H1 (cell line): ENCODE data around the gene RNU6-1. TPM values are rescaled to one million over a fixed set of nuclear protein-coding genes. Genes with fewer than 3 reads are reported as not detected.
A peak's percentile ranks its signal among the peaks of the same experiment; 100 is the strongest.

Source experiments
- CTCF ChIA-PET: fragments of 300-600 bp; sonication (Branson Sonifier 250); formaldehyde crosslinking; loops from one replicate; lab custom pipeline; 2021; ENCODE audit not compliant: partially characterized antibody; lab: Charles Lee
- POLR2A ChIA-PET: fragments of 300-600 bp; sonication (Branson Sonifier 250); formaldehyde crosslinking; loops from one replicate; lab custom pipeline; 2021; ENCODE audit warnings: inconsistent platforms; ENCODE audit not compliant: partially characterized antibody; lab: Charles Lee
- DNase-seq, 2 experiments: peaks; one replicate each; pipeline versions ENCODE4 v3.0.0 to v3.0.0-alpha.2; 2010 to 2022; ENCODE audit warnings: low spot score in 2 of 2, low read depth in 1 of 2, mixed read lengths in 1 of 2
- FAIRE-seq: peaks from 2 replicates; lab custom pipeline; 2011; peaks lifted over from hg19 to GRCh38; lab: Jason Lieb, UNC
- H2AFZ ChIP-seq: 2 replicates; pipeline ENCODE4 v1.8.1; 2012; ENCODE audit warnings: low read length, inconsistent platforms
- H2AK5ac ChIP-seq: 2 replicates; pipeline ENCODE4 v1.6.1; 2013; ENCODE audit warnings: low read depth, low read length
- H2BK120ac ChIP-seq: replicated peaks from 2 replicates; pipeline ENCODE3; 2013; ENCODE audit warnings: low read depth, low read length, inconsistent platforms
- H2BK12ac ChIP-seq: 2 replicates; pipeline ENCODE4 v1.6.1; 2013; ENCODE audit warnings: low read depth, low read length
- H2BK15ac ChIP-seq: 2 replicates; pipeline ENCODE4 v1.6.1; 2013; ENCODE audit warnings: low read length
- H2BK20ac ChIP-seq: 2 replicates; pipeline ENCODE4 v1.6.1; 2013; ENCODE audit warnings: low read length
- H2BK5ac ChIP-seq: 2 replicates; pipeline ENCODE4 v1.6.1; 2013; ENCODE audit warnings: low read depth, low read length
- H3K14ac ChIP-seq: 2 replicates; pipeline ENCODE4 v1.6.1; 2013; ENCODE audit warnings: inconsistent platforms; ENCODE audit not compliant: insufficient read length
- H3K18ac ChIP-seq: 2 replicates; pipeline ENCODE4 v1.6.1; 2013; ENCODE audit warnings: low read length; ENCODE audit errors: extremely low read depth
- H3K23ac ChIP-seq: 2 replicates; pipeline ENCODE4 v1.6.1; 2013; ENCODE audit warnings: inconsistent platforms; ENCODE audit not compliant: insufficient read length
- H3K23me2 ChIP-seq: 2 replicates; pipeline ENCODE4 v1.6.1; 2013; ENCODE audit warnings: low read depth, low read length
- H3K27ac ChIP-seq: 2 replicates; pipeline ENCODE4 v1.6.1; 2011; ENCODE audit warnings: low read depth, low read length, inconsistent platforms
- H3K27me3 ChIP-seq, 4 experiments: replicated peaks in 1 of 4; 1 replicate in 1 of 4; 2 replicates in 3 of 4; pipeline versions ENCODE4 v1.6.1 to v1.8.1; 2011 to 2013; ENCODE audit warnings: low read length in 3 of 4, mild to moderate bottlenecking in 3 of 4, inconsistent platforms in 2 of 4, mixed read lengths in 2 of 4, moderate library complexity in 1 of 4; ENCODE audit not compliant: control insufficient read depth in 3 of 4, insufficient read depth in 3 of 4; ENCODE audit errors: extremely low read depth in 1 of 4
- H3K36me3 ChIP-seq, 4 experiments: 2 replicates each; pipeline versions ENCODE4 v1.6.1 to v1.8.1; 2011 to 2013; ENCODE audit warnings: mild to moderate bottlenecking in 4 of 4, low read length in 3 of 4, moderate library complexity in 2 of 4, control low read depth in 1 of 4, inconsistent platforms in 1 of 4; ENCODE audit not compliant: insufficient read depth in 4 of 4, control insufficient read depth in 2 of 4
- H3K4ac ChIP-seq: replicated peaks from 2 replicates; pipeline ENCODE3; 2013; ENCODE audit warnings: low read length, low read depth, mixed read lengths, inconsistent platforms; ENCODE audit not compliant: insufficient read length
- H3K4me1 ChIP-seq, 4 experiments: replicated peaks in 1 of 4; 1 replicate in 1 of 4; 2 replicates in 3 of 4; pipeline versions ENCODE4 v1.6.1 to v1.8.1; 2011 to 2013; ENCODE audit warnings: low read length in 3 of 4, inconsistent platforms in 2 of 4, mixed read lengths in 1 of 4; ENCODE audit not compliant: insufficient read depth in 4 of 4, control insufficient read depth in 3 of 4
- H3K4me2 ChIP-seq, 2 experiments: 2 replicates each; pipeline versions ENCODE4 v1.6.1 to v1.8.1; 2011 to 2013; ENCODE audit warnings: low read depth in 2 of 2, low read length in 2 of 2, control low read depth in 1 of 2, inconsistent platforms in 1 of 2, mild to moderate bottlenecking in 1 of 2; ENCODE audit not compliant: insufficient read depth in 1 of 2
- H3K4me3 ChIP-seq, 4 experiments: fragments of 200-600, 300-600 bp in 1 of 4; sonication (generic), shearing (Covaris generic), sonication (Bioruptor Twin) in 1 of 4; 2 replicates each; pipeline versions ENCODE4 v1.5.1 to v1.8.1; 2011 to 2016; ENCODE audit warnings: low read length in 4 of 4, low read depth in 3 of 4, control low read depth in 2 of 4, inconsistent platforms in 2 of 4, mild to moderate bottlenecking in 2 of 4, mixed read lengths in 1 of 4, moderate library complexity in 1 of 4; ENCODE audit not compliant: insufficient read depth in 2 of 4; ENCODE audit errors: extremely low read depth in 1 of 4
- H3K56ac ChIP-seq: replicated peaks from 2 replicates; pipeline ENCODE3; 2013; ENCODE audit warnings: low read depth, mild to moderate bottlenecking, mixed read lengths, low read length, inconsistent platforms; ENCODE audit not compliant: insufficient read length
- H3K79me1 ChIP-seq: 2 replicates; pipeline ENCODE4 v1.6.1; 2013; ENCODE audit warnings: low read depth, low read length, control low read depth
- H3K79me2 ChIP-seq, 2 experiments: 2 replicates each; pipeline versions ENCODE4 v1.6.1 to v1.8.1; 2012 to 2013; ENCODE audit warnings: low read length in 2 of 2, mild to moderate bottlenecking in 2 of 2, inconsistent platforms in 1 of 2; ENCODE audit not compliant: insufficient read depth in 2 of 2, control insufficient read depth in 1 of 2
- H3K9ac ChIP-seq, 4 experiments: replicated peaks in 1 of 4; 1 replicate in 1 of 4; 2 replicates in 3 of 4; pipeline versions ENCODE4 v1.6.1 to v1.8.1; 2011 to 2013; ENCODE audit warnings: low read depth in 3 of 4, low read length in 3 of 4, control low read depth in 2 of 4, mild to moderate bottlenecking in 2 of 4, moderate library complexity in 2 of 4, inconsistent platforms in 1 of 4; ENCODE audit errors: extremely low read depth in 1 of 4
- H3K9me3 ChIP-seq, 2 experiments: 2 replicates each; pipeline versions ENCODE4 v1.6.1 to v1.8.1; 2012 to 2013; ENCODE audit warnings: mild to moderate bottlenecking in 2 of 2, moderate library complexity in 2 of 2, control low read depth in 1 of 2, inconsistent platforms in 1 of 2, low read depth in 1 of 2, low read length in 1 of 2, mixed read lengths in 1 of 2; ENCODE audit not compliant: insufficient read depth in 2 of 2
- H4K20me1 ChIP-seq, 2 experiments: replicated peaks in 1 of 2; 2 replicates each; pipeline versions ENCODE3 to v1.8.1; 2011 to 2013; ENCODE audit warnings: inconsistent platforms in 2 of 2, low read length in 2 of 2, mild to moderate bottlenecking in 1 of 2; ENCODE audit not compliant: insufficient read depth in 2 of 2, control insufficient read depth in 1 of 2
- H4K5ac ChIP-seq: 2 replicates; pipeline ENCODE4 v1.6.1; 2013; ENCODE audit warnings: low read length, low read depth, mixed read lengths, inconsistent platforms; ENCODE audit not compliant: insufficient read length
- H4K8ac ChIP-seq: 2 replicates; pipeline ENCODE4 v1.8.0; 2013; ENCODE audit warnings: mild to moderate bottlenecking, moderate library complexity, low read length, inconsistent platforms; ENCODE audit not compliant: insufficient read depth; ENCODE audit errors: extremely low read depth
- H4K91ac ChIP-seq: replicated peaks from 2 replicates; pipeline ENCODE3; 2013; ENCODE audit warnings: low read length, mixed read lengths, inconsistent platforms; ENCODE audit not compliant: insufficient read length
- CHD2 ChIP-seq: IDR thresholded peaks from 2 replicates; pipeline ENCODE4 v1.6.1; 2012; ENCODE audit warnings: low read length, improper control_type of control experiment
- WGBS, 2 experiments: shearing (Covaris generic) in 1 of 2; methylation state at CpG; one replicate each; pipeline versions ENCODE4 v1.1.6 to v1.1.7; 2013 to 2015; ENCODE audit warnings: low lambda C conversion rate in 2 of 2, mixed read lengths in 2 of 2, inconsistent platforms in 1 of 2, low coverage in 1 of 2, missing lambda C conversion rate in 1 of 2; ENCODE audit not compliant: insufficient replicate concordance in 2 of 2, insufficient coverage in 1 of 2, insufficient read length in 1 of 2; ENCODE audit errors: extremely low coverage in 1 of 2, missing lambda C conversion rate in 1 of 2; 5-methylcytosine and 5-hydroxymethylcytosine counted together
- polyA plus RNA-seq, 7 experiments: library from polyadenylated mRNA; depleted of rRNA in 3 of 7; stranded (reverse) in 5 of 7; unstranded in 2 of 7; fragments of >200 nt in 5 of 7; fragments of 200-250 nt in 2 of 7; gene quantifications; 1 replicate in 5 of 7; 2 replicates in 1 of 7; 4 replicates in 1 of 7; pipeline versions ENCODE4 v1.2.1 to v1.2.3, GENCODE V29; 2011 to 2013; ENCODE audit warnings: missing spikeins in 2 of 7, mixed read lengths in 2 of 7
- total RNA-seq: library from RNA; stranded (reverse); fragmentation: NEBNext Ultra II Directional; extraction: Animal tissue kit (Norgen Biotek cat#: 25700); gene quantifications from 2 replicates; pipeline ENCODE4 v1.2.1, GENCODE V29; 2021

RNU6-1 gene
- total and polyA plus RNA-seq, 2 of the 8 experiments (the other 6 are each of a cell fraction or from before 2014, with no cell fraction given): not detected

GRCh38 chr15:67850994-67851571 is 11.2 kb upstream of the RNU6-1 start:
- H2AFZ ChIP-seq: no peak overlapping the region
- POLR2A ChIA-PET: no interaction called here

More at GRCh38 chr15:67850994-67851571, 11.2 kb upstream of the RNU6-1 start:
- Histone ChIP-seq H3K14ac (no peak overlapping the region), H4K20me1 (no peaks in the 10 kb centered on the region), H3K9ac (no peak overlapping the region), H2BK120ac (no peak overlapping the region), H3K4me3 (no peak overlapping the region), H2BK12ac (no peak overlapping the region; the same call in 1 of the 2 replicates), H3K4ac (no peak overlapping the region), H3K79me1 (no peaks in the 10 kb centered on the region), H2BK5ac (0 out of 2 replicates have a peak overlapping the region, but pooled peaks have one; percentile 48), H3K4me1 (peaks cover 6 to 16% (median 9%) of the 10 kb centered on the region in 4 experiments; a peak in 5 of 7 replicates), H3K9me3 (no peaks in the 10 kb centered on the region; a peak in 1 of 4 replicates), H3K23ac (no peak overlapping the region), H3K23me2 (no peaks in the 10 kb centered on the region), H2BK20ac (no peak overlapping the region), H3K18ac (no peak overlapping the region), H3K79me2 (no peaks in the 10 kb centered on the region), H3K56ac (no peak overlapping the region), H4K8ac (no peak overlapping the region), H3K27me3 (no peaks in the 10 kb centered on the region), H3K27ac (no peak overlapping the region), H4K5ac (no peak overlapping the region), H4K91ac (no peak overlapping the region), H2BK15ac (no peak overlapping the region), H3K4me2 (no peak overlapping the region), H2AK5ac (no peak overlapping the region), H3K36me3 (no peaks in the 10 kb centered on the region)
- WGBS, 2 experiments: 72% methylated on average over 3 of the region's 4 CpGs; no CpG with 5 or more reads in 1 of the 2 experiments
- DNase-seq (peak in 1 of 2 experiments; percentile 41), FAIRE-seq (no peak)
- TF ChIP-seq CHD2: no peak
- CTCF ChIA-PET: no interaction called here
